B cell (primary cell): Measurements from ENCODE around the gene STARD10. TPM values are rescaled to one million over a fixed set of nuclear protein-coding genes. Genes with fewer than 3 reads are reported as not detected.

Experiments used
- ATAC-seq: fragments of 200-7000 bp; cut with Tn5 transposase; one replicate; pipeline ENCODE4 v1.10.0; 2021; ENCODE audit warnings: low read depth, mild to moderate bottlenecking, moderate number of reproducible peaks, moderate library complexity
- CTCF ChIA-PET: fragments of 350-600 bp; sonication (Branson Sonifier 250); formaldehyde crosslinking; loops from one replicate; lab custom pipeline; 2021; ENCODE audit warnings: antibody characterized with exemption, inconsistent platforms; lab: Charles Lee
- POLR2A ChIA-PET: fragments of 350-600 bp; sonication (Branson Sonifier 250); formaldehyde crosslinking; loops from one replicate; lab custom pipeline; 2021; ENCODE audit warnings: antibody characterized with exemption; lab: Charles Lee
- DNase-seq: peaks from one replicate; pipeline ENCODE4 v3.0.0; 2013
- H2AFZ ChIP-seq: 2 replicates; pipeline ENCODE4 v1.6.1; 2012; ENCODE audit warnings: mild to moderate bottlenecking, low read depth, low read length; ENCODE audit not compliant: insufficient read depth, poor library complexity, severe bottlenecking
- H3K27ac ChIP-seq, 2 donors: 1 replicate in 1 of 2; 2 replicates in 1 of 2; pipeline ENCODE4 v1.5.1; 2012 to 2013; ENCODE audit warnings: low read length in 2 of 2, mild to moderate bottlenecking in 2 of 2, moderate library complexity in 1 of 2
- H3K27me3 ChIP-seq, 4 experiments: fragments of 200-600 bp in 1 of 4; sonication (generic) in 1 of 4; replicated peaks in 1 of 4; 1 replicate in 2 of 4; 2 replicates in 2 of 4; pipeline versions ENCODE4 v1.6.1 to v1.7.0; 2013 to 2016; ENCODE audit warnings: low read length in 3 of 4, mild to moderate bottlenecking in 2 of 4, mixed read lengths in 1 of 4, moderate library complexity in 1 of 4; ENCODE audit not compliant: insufficient read depth in 4 of 4, control insufficient read depth in 3 of 4; ENCODE audit errors: control extremely low read depth in 1 of 4
- H3K36me3 ChIP-seq, 2 experiments: replicated peaks in 1 of 2; 1 replicate in 1 of 2; 2 replicates in 1 of 2; pipeline versions ENCODE4 v1.6.1 to v1.7.1; 2013; ENCODE audit warnings: low read length in 1 of 2; ENCODE audit not compliant: insufficient read depth in 2 of 2, control insufficient read depth in 1 of 2; ENCODE audit errors: control extremely low read depth in 1 of 2, extremely low read depth in 1 of 2
- H3K4me1 ChIP-seq, 2 donors: fragments of 200-600 bp in 1 of 2; sonication (generic) in 1 of 2; 1 replicate in 1 of 2; 2 replicates in 1 of 2; pipeline versions ENCODE4 v1.5.1 to v1.6.1; 2013 to 2017; ENCODE audit warnings: low read length in 2 of 2; ENCODE audit not compliant: control insufficient read depth in 2 of 2, insufficient read depth in 2 of 2
- H3K4me2 ChIP-seq: replicated peaks from 2 replicates; pipeline ENCODE3; 2012; ENCODE audit warnings: mild to moderate bottlenecking, low read depth, low read length; ENCODE audit not compliant: poor library complexity, severe bottlenecking
- H3K4me3 ChIP-seq, 5 experiments: fragments of 200-600 bp in 1 of 5; sonication (generic) in 1 of 5; 1 replicate in 3 of 5; 2 replicates in 2 of 5; pipeline versions ENCODE4 v1.5.1 to v1.7.0; 2011 to 2016; ENCODE audit warnings: low read length in 4 of 5, mild to moderate bottlenecking in 4 of 5, low read depth in 2 of 5, control low read depth in 1 of 5, moderate library complexity in 1 of 5; ENCODE audit not compliant: insufficient read depth in 1 of 5; ENCODE audit errors: control extremely low read depth in 1 of 5, extremely low read depth in 1 of 5
- H3K79me2 ChIP-seq: fragments of 200-600 bp; sonication (generic); one replicate; pipeline ENCODE4 v1.6.0; 2016; ENCODE audit warnings: low read length; ENCODE audit not compliant: control insufficient read depth, insufficient read depth
- H3K9ac ChIP-seq: fragments of 200-600 bp; sonication (generic); 2 replicates; pipeline ENCODE4 v1.6.1; 2017; ENCODE audit warnings: mild to moderate bottlenecking, low read length, moderate library complexity
- H3K9me3 ChIP-seq, 3 donors: one replicate each; pipeline versions ENCODE4 v1.6.1 to v1.7.1; 2013; ENCODE audit warnings: low read length in 2 of 3; ENCODE audit not compliant: control insufficient read depth in 2 of 3, insufficient read depth in 1 of 3; ENCODE audit errors: control extremely low read depth in 1 of 3
- H4K20me1 ChIP-seq: 2 replicates; pipeline ENCODE4 v1.6.0; 2012; ENCODE audit warnings: mild to moderate bottlenecking, low read length; ENCODE audit not compliant: insufficient read depth, control insufficient read depth, poor library complexity, severe bottlenecking
- H3K27ac Mint-ChIP-seq: one replicate; pipeline ENCODE4 v1.8.0; 2021; ENCODE audit warnings: mixed read lengths
- H3K27me3 Mint-ChIP-seq: one replicate; pipeline ENCODE4 v1.8.0; 2021; ENCODE audit warnings: mixed read lengths
- H3K4me1 Mint-ChIP-seq: one replicate; pipeline ENCODE4 v1.8.0; 2021; ENCODE audit warnings: mixed read lengths
- H3K4me3 Mint-ChIP-seq: one replicate; pipeline ENCODE4 v1.8.0; 2021; ENCODE audit warnings: mixed read lengths
- H3K9me3 Mint-ChIP-seq: one replicate; pipeline ENCODE4 v1.8.0; 2022; ENCODE audit warnings: mixed read lengths; ENCODE audit not compliant: insufficient read depth
- CTCF ChIP-seq: fragments of 200-600 bp; IDR thresholded peaks from one replicate; pipeline ENCODE4 v1.8.0; 2022; ENCODE audit warnings: antibody characterized with exemption, mild to moderate bottlenecking
- EZH2 ChIP-seq: IDR thresholded peaks from 2 replicates; pipeline ENCODE4 v1.6.1; 2012; ENCODE audit warnings: borderline replicate concordance, low read depth, mild to moderate bottlenecking, moderate library complexity, low read length; ENCODE audit not compliant: insufficient read depth, poor library complexity, severe bottlenecking
- WGBS: methylation state at CpG from one replicate; pipeline ENCODE4 v1.1.5; 2013; ENCODE audit warnings: missing lambda C conversion rate; ENCODE audit not compliant: insufficient coverage; 5-methylcytosine and 5-hydroxymethylcytosine counted together
- intact Hi-C: fragments of 100-400 bp; cut with micrococcal nuclease; formaldehyde crosslinking; loops from one replicate; pipeline ENCODE4 v1.10.0; 2022
- polyA plus RNA-seq: library from polyadenylated mRNA; depleted of rRNA; stranded (reverse); fragments of >200 nt; gene quantifications from 2 replicates; pipeline ENCODE4 v1.2.3, GENCODE V29; 2012
- total RNA-seq, 2 donors: library from RNA; stranded (reverse); fragments of 120-200 nt in 1 of 2; gene quantifications; 1 replicate in 1 of 2; 2 replicates in 1 of 2; pipeline versions ENCODE4 v1.2.3 to v1.2.4, GENCODE V29; 2013 to 2022

Gene STARD10
- total and polyA plus RNA-seq, 2 donors (not counting 1 experiment from before 2014, with no cell fraction given), result 37.5 to 39.2 TPM

GRCh38 chr11:72772059-72772458 is 21.8 kb downstream of the STARD10 start:
- Mint-ChIP-seq H3K4me1 (peaks cover 6% of the 10 kb centered on the region), H3K27me3 (no peaks in the 10 kb centered on the region), H3K9me3 (no peaks in the 10 kb centered on the region), H3K4me3 (no peak overlapping the region), H3K27ac (no peak overlapping the region)
- H4K20me1 ChIP-seq, result no peaks in the 10 kb centered on the region
- DNase-seq (no peak), ATAC-seq (no peak)
- CTCF ChIA-PET, result interaction anchor here (0.6 kb wide), 1 partner anchor 15 kb away, joined by 3 read pairs; no protein-coding TSS in a partner anchor
- no peaks in the 10 kb centered on the region for H3K36me3 ChIP-seq
- no peaks in the 10 kb centered on the region for H3K9me3 ChIP-seq
- TF ChIP-seq EZH2 (no peak), CTCF (no peak)
- H3K4me3 ChIP-seq, result no peak overlapping the region
- POLR2A ChIA-PET, result interaction anchor here (0.6 kb wide), 2 partner anchors 22 to 145 kb away, joined by 4 to 5 read pairs; no protein-coding TSS in a partner anchor
- H2AFZ ChIP-seq, result no peak overlapping the region
- H3K4me2 ChIP-seq, result no peak overlapping the region
- H3K4me1 ChIP-seq, result no peaks in the 10 kb centered on the region
- no peak overlapping the region for H3K9ac ChIP-seq
- no peaks in the 10 kb centered on the region for H3K27me3 ChIP-seq
- H3K27ac ChIP-seq, result no peak overlapping the region
- WGBS, result 94% methylated on average over 12 of the region's 12 CpGs
- H3K79me2 ChIP-seq, result no peaks in the 10 kb centered on the region
- intact Hi-C loops, result no loop called here

GRCh38 chr11:72771507-72771906 is 22.3 kb downstream of the STARD10 start:
- no peaks in the 10 kb centered on the region for H3K9me3 ChIP-seq
- H2AFZ ChIP-seq, result no peak overlapping the region
- Mint-ChIP-seq H3K27ac (no peak overlapping the region), H3K4me3 (no peak overlapping the region), H3K4me1 (peaks cover 6% of the 10 kb centered on the region), H3K27me3 (no peaks in the 10 kb centered on the region), H3K9me3 (no peaks in the 10 kb centered on the region)
- ChIA-PET POLR2A (interaction anchor here (0.6 kb wide), 2 partner anchors 22 to 146 kb away, joined by 4 to 5 read pairs; no protein-coding TSS in a partner anchor), CTCF (interaction anchor here (0.6 kb wide), 1 partner anchor 15 kb away, joined by 3 read pairs; no protein-coding TSS in a partner anchor)
- intact Hi-C loops, result no loop called here
- no peaks in the 10 kb centered on the region for H3K27me3 ChIP-seq
- no peak overlapping the region for H3K27ac ChIP-seq
- H3K9ac ChIP-seq, result no peak overlapping the region
- no peaks in the 10 kb centered on the region for H3K36me3 ChIP-seq
- ATAC-seq (no peak), DNase-seq (no peak)
- no peak overlapping the region for H3K4me2 ChIP-seq
- H3K4me3 ChIP-seq, result no peak overlapping the region
- TF ChIP-seq CTCF (no peak), EZH2 (no peak)
- no peaks in the 10 kb centered on the region for H3K79me2 ChIP-seq
- WGBS, result no CpG with 5 or more reads among the region's 4 CpGs
- H4K20me1 ChIP-seq, result no peaks in the 10 kb centered on the region
- no peaks in the 10 kb centered on the region for H3K4me1 ChIP-seq
